Nephron (organoid): Measurements from ENCODE around the gene DLK2.
"Not testable (repeated sequence)": the region's sequence is repeated elsewhere in the genome, so short reads cannot be mapped to it uniquely, and the experiment has no call there.

Experiments
- H3K27ac Mint-ChIP-seq, 3 experiments: 2 replicates each; pipeline ENCODE4 v1.8.0; 2020; ENCODE audit warnings: mixed read lengths in 3 of 3, mild to moderate bottlenecking in 2 of 3, moderate library complexity in 1 of 3
- H3K27me3 Mint-ChIP-seq: 2 replicates; pipeline ENCODE4 v1.8.0; 2021; ENCODE audit warnings: low read depth, mild to moderate bottlenecking, moderate library complexity, mixed read lengths
- H3K36me3 Mint-ChIP-seq: 2 replicates; pipeline ENCODE4 v1.8.0; 2020; ENCODE audit warnings: low read depth, mixed read lengths
- H3K4me1 Mint-ChIP-seq: 2 replicates; pipeline ENCODE4 v1.8.0; 2020; ENCODE audit warnings: mixed read lengths
- H3K4me3 Mint-ChIP-seq, 3 experiments: 2 replicates each; pipeline ENCODE4 v1.8.0; 2020; ENCODE audit warnings: mild to moderate bottlenecking in 3 of 3, mixed read lengths in 3 of 3, moderate library complexity in 2 of 3
- H3K9me3 Mint-ChIP-seq: 2 replicates; pipeline ENCODE4 v1.8.0; 2020; ENCODE audit warnings: mixed read lengths
- CTCF ChIP-seq, 3 experiments: fragments of 200-600 bp; sonication (generic); IDR thresholded peaks; one replicate each; pipeline ENCODE4 v1.5.0; 2021; ENCODE audit warnings: antibody characterized with exemption in 3 of 3; ENCODE audit not compliant: unreplicated experiment in 3 of 3

DLK2 gene

GRCh38 chr6:43461936-43462335, 6.6 kb upstream of the DLK2 start:
- no peak for TF ChIP-seq CTCF (IDR thresholded peaks at IDR 0.05; ENCODE audit: unreplicated experiment in 3 of 3)
- Mint-ChIP-seq H3K9me3 (no peaks in the 10 kb centered on the region), H3K4me1 (peaks cover 2% of the 10 kb centered on the region), H3K27ac (no peak overlapping the region), H3K27me3 (peaks cover 40% of the 10 kb centered on the region), H3K4me3 (no peak overlapping the region), H3K36me3 (no peaks in the 10 kb centered on the region)

GRCh38 chr6:43460032-43460431, 4.7 kb upstream of the DLK2 start:
- Mint-ChIP-seq H3K4me3 (no peak overlapping the region), H3K36me3 (no peaks in the 10 kb centered on the region), H3K27me3 (peaks cover 55% of the 10 kb centered on the region), H3K27ac (no peak overlapping the region), H3K4me1 (peaks cover 12% of the 10 kb centered on the region), H3K9me3 (no peaks in the 10 kb centered on the region)
- TF ChIP-seq CTCF (IDR thresholded peaks at IDR 0.05; ENCODE audit: unreplicated experiment in 3 of 3): no peak

- no peak overlapping the region for H3K4me3 Mint-ChIP-seq
- H3K27ac Mint-ChIP-seq: no peak overlapping the region
- peaks cover 12% of the 10 kb centered on the region for H3K4me1 Mint-ChIP-seq
- no peaks in the 10 kb centered on the region for H3K9me3 Mint-ChIP-seq
- no peak for TF ChIP-seq CTCF (IDR thresholded peaks at IDR 0.05; ENCODE audit: unreplicated experiment in 3 of 3)
- H3K27me3 Mint-ChIP-seq: peaks cover 57% of the 10 kb centered on the region
- no peaks in the 10 kb centered on the region for H3K36me3 Mint-ChIP-seq
Observed at GRCh38 chr6:43459535-43459934, 4.2 kb upstream of the DLK2 start.

GRCh38 chr6:43458154-43458553, 2.8 kb upstream of the DLK2 start:
- H3K4me3 Mint-ChIP-seq, H3K9me3 Mint-ChIP-seq, H3K27ac Mint-ChIP-seq, H3K36me3 Mint-ChIP-seq: not testable (repeated sequence)
- H3K4me1 Mint-ChIP-seq: peaks cover 12% of the 10 kb centered on the region
- peaks cover 66% of the 10 kb centered on the region for H3K27me3 Mint-ChIP-seq

- no peak for TF ChIP-seq CTCF (IDR thresholded peaks at IDR 0.05; ENCODE audit: unreplicated experiment in 3 of 3)
- Mint-ChIP-seq H3K36me3 (peaks cover 8% of the 10 kb centered on the region), H3K27ac (no peak overlapping the region), H3K9me3 (no peaks in the 10 kb centered on the region), H3K4me1 (peaks cover 12% of the 10 kb centered on the region), H3K27me3 (peaks cover 64% of the 10 kb centered on the region), H3K4me3 (peak overlapping the region in 2 of 3 experiments; percentile 43 to 53)
Observed at GRCh38 chr6:43457643-43458042, 2.3 kb upstream of the DLK2 start.

- peaks cover 13% of the 10 kb centered on the region for H3K36me3 Mint-ChIP-seq
- peaks cover 12% of the 10 kb centered on the region for H3K4me1 Mint-ChIP-seq
- H3K4me3 Mint-ChIP-seq: peak overlapping the region; percentile 63 to 87 (median 76)
- H3K9me3 Mint-ChIP-seq: no peaks in the 10 kb centered on the region
- H3K27me3 Mint-ChIP-seq: peaks cover 43% of the 10 kb centered on the region
- peak in 2 of 3 experiments; percentile 6 to 23 for TF ChIP-seq CTCF (IDR thresholded peaks at IDR 0.05; ENCODE audit: unreplicated experiment in 3 of 3)
- no peak overlapping the region for H3K27ac Mint-ChIP-seq
Observed at GRCh38 chr6:43454696-43455530, 435 bp downstream of the DLK2 start.
